ENCODE measurements around the gene FAM117A.

DNA sequence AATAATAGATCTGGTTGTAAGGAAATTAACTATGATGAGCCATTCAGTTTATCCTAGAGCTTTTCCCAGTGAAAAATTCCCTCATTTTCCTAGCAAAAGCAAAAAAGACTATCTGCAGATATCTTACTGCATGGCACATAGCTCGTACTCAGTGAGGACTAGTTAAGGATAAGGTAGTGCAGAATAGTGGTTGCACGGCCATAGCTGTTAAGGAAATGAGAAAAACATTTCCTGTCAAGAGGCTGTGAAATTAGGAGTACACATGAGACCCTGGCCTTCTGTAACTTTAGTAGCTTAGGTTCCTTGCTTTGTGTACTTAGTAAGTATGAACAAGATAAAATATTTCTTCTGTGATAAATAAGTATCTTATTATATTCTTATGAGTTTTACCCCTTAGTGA lies 34.8 kb upstream of the FAM117A start:
- TF ChIP-seq, protein P1, sequence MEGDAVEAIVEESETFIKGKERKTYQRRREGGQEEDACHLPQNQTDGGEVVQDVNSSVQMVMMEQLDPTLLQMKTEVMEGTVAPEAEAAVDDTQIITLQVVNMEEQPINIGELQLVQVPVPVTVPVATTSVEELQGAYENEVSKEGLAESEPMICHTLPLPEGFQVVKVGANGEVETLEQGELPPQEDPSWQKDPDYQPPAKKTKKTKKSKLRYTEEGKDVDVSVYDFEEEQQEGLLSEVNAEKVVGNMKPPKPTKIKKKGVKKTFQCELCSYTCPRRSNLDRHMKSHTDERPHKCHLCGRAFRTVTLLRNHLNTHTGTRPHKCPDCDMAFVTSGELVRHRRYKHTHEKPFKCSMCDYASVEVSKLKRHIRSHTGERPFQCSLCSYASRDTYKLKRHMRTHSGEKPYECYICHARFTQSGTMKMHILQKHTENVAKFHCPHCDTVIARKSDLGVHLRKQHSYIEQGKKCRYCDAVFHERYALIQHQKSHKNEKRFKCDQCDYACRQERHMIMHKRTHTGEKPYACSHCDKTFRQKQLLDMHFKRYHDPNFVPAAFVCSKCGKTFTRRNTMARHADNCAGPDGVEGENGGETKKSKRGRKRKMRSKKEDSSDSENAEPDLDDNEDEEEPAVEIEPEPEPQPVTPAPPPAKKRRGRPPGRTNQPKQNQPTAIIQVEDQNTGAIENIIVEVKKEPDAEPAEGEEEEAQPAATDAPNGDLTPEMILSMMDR (IDR thresholded peaks at IDR 0.05): no peak
- no peak for TF ChIP-seq EZH2 (IDR thresholded peaks at IDR 0.05; ENCODE audit: borderline replicate concordance, insufficient read depth, low read depth, low read length, poor library complexity, severe bottlenecking)

All from B cell (primary cell).